Hematopoietic multipotent progenitor cell treated with erythropoietin and hydrocortisone succinate and interleukin-3 and kit ligand, for 6 days (in vitro differentiated cells): ENCODE data around the gene BACH1.

Experiments
- DNase-seq: peaks from one replicate; pipeline ENCODE4 v3.0.0-alpha.2; 2015

BACH1 gene

DNA sequence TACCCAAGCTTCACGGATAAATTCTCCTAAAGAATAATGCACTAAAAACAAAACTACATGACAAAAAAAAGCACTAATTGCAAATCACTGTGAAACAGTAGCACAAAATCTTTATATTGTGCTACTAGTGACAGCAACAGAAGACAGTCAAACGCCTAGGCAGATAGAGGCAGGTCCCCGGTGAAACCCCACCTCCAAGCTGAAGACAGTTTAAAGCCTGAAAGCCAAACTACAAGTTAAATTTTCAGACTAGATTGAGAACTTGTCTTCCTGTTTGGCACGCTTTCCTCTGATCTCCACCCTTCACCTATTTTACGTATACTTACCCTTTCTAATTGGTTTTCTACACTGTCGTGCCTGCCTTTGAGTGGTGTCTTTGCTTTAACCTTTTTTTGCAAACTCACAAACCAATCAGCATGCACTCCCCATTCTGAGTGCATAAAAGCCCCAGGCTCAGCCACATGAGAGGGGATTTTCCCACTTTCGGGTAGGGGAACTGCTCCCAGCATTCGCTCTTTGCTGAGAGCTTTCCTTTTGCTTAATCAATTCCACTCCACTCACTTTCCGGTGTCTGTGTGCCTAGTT, 3.6 kb upstream of the BACH1 start:
- DNase-seq, result no peak

DNA sequence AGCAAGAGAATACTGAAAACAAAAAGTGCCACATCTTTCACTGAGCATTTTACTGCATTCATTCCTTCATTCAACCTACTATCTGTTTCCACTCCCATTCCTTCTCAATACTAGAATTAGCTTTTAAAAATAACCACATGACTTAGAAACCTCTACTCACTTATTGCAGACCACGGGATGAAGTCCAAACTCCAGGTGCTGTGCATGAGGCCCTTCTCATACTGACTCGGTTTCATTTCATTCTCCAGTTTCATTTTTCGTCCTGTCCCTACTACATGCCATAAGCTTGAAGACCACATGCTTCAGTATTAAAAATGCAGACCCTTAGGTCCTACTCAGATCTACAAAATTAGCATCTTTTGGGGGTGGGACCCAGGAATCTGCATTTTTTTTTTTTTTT, 2.3 kb upstream of the BACH1 start:
- DNase-seq, result no peak

DNA sequence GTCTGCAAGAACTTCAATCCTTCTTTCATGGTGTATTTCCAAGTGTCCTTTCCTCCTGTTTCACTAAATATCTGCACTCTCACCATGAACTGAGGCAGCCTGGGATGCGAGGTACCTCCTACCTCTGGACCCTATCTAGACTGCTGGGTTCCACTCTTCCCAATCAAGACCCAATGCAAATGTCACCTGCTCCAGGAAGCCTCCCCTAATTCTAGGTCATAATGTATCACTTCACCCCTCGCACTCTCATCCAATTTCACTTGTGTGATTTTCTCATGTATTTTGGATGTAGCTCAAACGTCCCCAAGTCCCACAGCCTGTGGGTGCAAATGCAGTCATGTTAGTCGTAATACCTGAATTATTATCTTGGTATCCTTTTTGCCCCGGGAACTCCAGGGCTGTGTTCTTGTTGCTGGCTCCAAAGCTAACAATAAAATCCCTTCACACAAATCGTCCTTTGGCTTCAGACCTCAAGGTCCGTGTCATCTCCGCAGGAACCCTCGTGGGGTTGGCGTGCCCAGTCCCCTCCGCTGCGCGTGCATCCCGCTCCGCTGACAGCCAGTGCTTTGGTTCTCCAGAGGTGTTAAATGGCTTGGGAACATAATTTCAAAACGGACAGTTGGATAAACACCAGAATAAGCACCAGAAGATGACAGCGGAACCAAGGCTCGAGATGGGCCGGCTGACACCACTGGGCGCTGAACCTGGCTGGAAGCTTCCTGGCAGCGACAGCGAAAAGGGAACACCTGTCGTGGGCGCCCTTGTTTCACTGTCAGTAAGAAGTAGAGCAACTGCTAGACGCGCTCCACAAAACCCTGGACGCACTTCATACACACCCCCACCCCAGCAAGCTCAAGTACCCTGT, 1.0 kb upstream of the BACH1 start:
- DNase-seq, result no peak

DNA sequence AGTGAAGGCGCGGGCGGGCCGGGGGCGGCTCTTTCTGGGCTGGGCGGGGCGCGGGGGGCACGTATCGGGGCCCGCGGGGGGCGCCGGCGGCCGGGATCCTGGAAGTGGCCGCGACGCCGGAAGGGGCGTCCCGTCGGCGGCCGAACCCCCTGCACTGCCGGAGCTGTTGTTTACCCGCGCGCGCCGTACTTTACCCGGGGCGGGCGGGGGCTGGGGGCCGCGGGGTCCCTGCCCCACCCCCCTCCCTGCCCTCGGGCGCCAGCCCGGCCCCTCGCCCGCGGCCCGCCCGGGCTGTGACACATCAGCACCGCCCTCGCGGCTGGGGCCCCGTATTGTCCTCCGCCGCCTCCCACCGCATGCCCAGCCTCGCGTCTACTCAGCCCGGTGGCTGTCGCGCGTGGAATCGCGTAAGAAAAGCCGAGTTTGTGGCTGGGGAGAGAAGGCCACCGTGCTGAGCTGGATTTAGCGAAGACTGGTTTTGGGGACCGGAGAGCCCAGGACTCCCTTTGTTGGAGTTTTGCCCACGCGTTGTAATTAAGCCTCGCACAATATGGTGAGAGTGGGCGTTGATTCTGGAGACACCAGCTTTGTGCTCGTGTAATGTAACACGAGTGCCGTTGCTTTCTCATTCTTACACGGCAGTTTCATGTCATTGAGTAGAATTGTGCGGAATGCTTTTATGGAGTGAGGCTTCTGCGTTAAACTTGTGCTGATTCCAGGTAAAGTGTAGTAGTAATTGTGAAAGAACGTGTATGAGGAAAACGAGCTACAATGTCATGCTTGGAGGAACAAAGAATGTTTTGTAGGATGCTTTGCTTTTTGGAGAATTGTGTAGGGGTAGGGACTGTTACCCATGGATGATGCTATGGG, 559 bp downstream of the BACH1 start:
- DNase-seq, result peak; percentile 79

DNA sequence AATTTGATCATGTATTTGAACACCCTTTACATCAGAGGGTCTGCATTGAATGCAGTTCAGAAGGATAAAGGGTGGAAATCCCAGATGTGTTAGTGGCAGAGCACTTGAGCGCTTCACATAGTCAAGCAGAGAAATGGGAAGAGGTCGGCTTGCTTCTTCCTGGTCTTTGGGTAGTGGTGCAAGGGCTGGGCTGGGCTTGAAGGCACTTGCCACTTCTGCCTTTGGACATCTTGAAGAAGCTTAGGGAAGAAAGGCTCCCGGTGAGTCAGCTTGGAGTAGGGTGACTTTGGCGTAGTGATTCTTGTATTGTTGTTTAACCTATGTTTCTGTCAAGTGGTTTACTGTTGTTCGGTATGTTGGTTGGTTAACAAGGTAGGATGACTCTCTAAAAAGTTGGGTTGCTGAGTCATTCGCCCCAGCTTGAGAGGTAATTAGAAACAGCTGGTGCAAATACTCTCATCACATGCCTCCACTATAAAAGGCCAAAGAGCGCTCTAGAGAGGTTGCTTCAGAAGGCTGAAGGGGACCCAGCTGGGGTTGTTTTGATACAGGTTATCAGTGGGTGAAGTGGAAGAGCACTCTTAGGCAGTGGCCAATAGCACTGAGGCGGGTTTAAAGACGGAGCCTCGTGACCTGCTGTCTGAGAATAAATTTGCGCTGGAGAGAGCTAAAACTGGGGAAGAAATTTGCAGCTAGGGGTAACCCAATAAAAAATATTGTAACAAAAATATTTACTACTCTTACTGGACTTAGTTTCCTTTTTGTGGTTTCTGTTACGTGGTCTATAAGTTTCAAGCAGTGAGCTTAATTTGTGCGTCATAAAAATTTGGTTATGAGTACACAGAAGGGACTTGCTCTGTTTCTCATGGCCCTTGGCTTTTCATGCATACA, 1.4 kb downstream of the BACH1 start:
- DNase-seq, result peak; percentile 92

GRCh38 chr21:29300807-29301138, 2.1 kb downstream of the BACH1 start:
- DNase-seq, result no peak

DNA sequence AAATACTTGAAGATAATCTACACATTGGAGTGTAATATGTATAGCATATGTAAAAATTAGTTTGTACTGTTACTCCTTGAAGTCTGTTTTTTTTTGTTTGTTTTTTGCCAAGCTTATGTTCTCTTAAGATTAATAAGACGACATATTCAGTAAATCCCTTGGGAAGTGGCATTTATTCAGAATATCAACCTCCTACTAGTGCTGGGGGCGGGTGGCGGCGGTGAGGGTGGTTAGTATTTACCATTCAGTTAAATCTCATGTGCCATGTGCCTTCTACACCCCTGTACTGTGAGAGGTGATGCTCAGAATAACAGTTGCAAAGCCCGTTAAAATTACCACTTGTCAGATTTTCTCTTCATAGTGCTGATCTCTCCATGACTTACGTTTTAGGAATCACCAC, 3.0 kb downstream of the BACH1 start:
- DNase-seq, result no peak

- no peak for DNase-seq
These were observed 3.7 kb downstream of the BACH1 start for GRCh38 chr21:29302359-29302875.

DNA sequence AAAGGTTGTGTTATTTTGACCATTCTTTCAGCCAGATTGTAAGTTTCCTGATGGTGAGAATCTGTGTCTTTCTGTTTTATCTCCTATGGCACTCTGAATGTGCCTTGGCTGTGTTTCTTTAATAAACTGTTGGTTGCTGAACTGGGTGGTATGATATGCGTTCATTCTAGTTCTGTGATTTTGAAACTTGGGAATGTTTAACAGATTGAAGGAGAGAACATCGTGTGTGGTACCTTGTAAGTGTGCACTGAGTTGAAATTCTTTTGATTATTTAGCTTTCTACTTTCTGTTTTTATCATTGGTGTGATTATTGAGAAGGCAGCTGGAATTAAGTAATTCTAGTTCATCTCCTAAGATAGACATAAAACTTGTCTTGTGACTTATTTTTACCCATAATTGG, 4.6 kb downstream of the BACH1 start:
- no peak for DNase-seq

DNA sequence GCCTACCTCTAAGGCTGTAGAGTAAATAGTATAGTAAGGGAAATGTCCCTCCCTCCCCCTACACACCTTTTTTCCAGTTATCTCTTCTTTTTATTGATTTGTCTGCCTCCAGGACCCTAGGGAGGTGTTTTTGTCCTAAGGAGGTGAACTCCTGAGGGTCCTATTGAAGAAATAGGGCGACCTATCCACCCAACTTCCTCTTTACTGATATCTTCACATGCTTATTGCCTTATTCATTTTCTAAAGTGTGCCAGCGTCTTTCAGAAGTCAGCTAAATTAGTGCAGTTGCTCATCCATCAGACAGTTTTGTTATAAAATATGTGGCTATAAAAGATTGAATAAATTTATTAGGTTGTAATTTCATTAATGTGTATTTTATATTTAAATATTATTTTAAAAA, 5.9 kb downstream of the BACH1 start:
- DNase-seq, result peak; percentile 47

- DNase-seq, result no peak
These were observed 6.3 kb downstream of the BACH1 start for GRCh38 chr21:29305068-29305467.

GRCh38 chr21:29305561-29305960, 6.8 kb downstream of the BACH1 start:
- DNase-seq, result no peak

GRCh38 chr21:29306920-29307319, 8.2 kb downstream of the BACH1 start:
- no peak for DNase-seq

DNA sequence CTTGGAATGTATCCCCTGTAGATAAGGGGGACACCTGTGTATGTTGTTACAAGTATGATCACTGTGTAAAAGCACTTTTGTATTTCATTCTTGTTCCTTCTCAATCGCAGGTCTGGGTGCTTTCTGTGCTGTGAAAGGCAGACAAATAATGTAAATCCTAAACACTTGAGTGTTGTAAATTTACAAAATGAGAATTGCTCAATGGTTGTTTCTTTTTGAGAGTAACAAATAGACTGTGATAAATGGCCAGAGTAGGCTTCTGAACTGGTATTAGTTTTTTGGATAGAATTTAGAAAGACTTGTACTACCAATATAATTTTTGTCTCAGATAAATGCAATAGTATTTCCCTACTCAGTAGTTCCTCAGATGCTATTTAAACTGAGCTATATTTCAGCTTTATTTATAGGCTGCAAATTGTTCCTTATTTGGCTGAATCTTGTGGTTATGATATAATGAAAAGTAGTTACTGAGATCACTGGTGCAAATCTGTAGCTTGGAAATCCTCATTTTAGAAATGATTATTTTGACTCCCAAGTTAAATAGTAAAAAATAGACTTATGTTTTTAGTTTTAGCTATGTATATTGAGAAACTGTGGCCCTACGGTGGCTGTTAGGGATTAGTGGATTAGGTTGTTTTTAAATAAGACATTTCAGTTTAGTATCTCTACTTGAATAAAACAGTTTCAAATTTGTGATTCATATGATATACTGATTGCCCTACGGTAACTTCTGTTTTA, 9.2 kb downstream of the BACH1 start:
- no peak for DNase-seq

- no peak for DNase-seq
These were observed 9.7 kb downstream of the BACH1 start for GRCh38 chr21:29308456-29308783.

DNA sequence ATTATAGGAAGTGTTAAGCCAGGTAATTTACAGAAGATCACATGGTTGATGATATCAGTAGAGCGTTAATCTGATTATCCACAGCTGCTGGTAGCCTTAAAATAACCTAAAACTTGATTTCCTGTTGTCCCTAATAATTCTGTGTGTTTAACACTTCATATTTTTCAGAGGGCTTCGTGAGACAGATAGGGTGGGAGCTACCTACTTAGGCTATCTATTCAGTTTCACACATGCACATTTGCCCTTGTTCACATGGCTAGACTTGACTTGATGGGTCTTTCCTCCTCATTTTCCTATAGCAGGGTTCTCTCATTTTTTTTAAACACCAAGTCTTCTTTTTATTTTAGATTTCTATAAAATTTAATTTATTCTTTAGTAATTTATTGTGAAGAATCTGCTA, 11.0 kb downstream of the BACH1 start:
- DNase-seq, result no peak

DNA sequence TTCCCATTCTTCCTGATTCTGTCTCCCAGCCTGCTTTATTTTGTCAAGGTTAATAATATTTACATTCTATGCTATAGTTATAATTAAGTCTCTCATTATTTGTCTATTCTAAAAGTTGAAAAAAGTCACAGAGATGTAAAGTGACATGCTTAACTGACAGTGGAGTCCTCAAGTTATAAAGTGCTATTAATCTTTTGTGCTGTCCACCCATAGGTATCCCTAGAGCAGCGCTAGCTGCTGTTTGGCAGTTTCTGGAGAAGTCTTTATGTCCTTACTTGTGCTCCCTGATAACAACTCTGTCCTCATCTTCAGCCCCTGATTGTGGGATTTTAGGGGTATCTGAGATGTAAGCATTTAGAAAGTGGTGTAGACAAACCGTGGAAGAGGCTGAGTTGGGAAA, 13.1 kb downstream of the BACH1 start:
- no peak for DNase-seq

- no peak for DNase-seq
These were observed 14.3 kb downstream of the BACH1 start for GRCh38 chr21:29312981-29313380.

DNA sequence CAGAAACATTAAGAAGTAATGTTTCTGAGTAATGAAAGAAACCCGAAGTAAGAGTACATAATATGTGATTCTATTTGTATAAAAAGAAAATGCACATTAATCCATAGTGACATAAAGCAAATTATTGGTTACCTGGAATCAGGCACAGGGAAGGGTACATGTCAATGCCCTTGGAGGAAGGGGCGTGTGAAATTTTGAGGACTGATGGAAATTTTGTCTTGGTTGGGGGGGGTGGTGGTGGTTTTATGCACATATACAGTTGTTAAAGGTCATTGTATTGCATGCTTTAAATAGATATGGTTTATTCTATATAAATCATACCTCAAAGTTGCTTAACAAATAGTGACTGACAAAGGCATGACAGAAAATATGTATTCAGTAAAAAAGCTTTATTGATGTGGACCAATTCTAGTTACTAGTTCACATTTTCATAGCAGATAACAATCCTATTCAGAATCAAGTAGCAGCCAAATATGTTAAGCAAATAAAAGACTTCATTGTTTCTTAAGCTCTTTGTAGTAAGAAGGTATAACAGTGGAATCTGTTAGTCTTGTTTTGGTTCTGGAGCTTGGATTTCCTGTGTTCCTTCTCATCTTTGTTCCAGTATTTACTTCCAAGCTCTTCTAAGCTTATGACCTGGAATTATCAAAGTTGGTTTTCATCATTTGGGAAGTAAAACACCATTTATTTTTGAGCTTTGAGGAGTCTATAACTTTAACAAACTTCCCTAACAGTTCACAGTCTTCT, 15.1 kb downstream of the BACH1 start:
- DNase-seq, result no peak

GRCh38 chr21:29315131-29315749, 16.5 kb downstream of the BACH1 start:
- DNase-seq, result no peak
